Ammon's horn (tissue), 1 donor: ENCODE data around the gene DLGAP1.
A peak's percentile ranks its signal among the peaks of the same experiment; 100 is the strongest.
"Not testable (repeated sequence)": the region's sequence is repeated elsewhere in the genome, so short reads cannot be mapped to it uniquely, and the experiment has no call there.

Experiments
- DNase-seq: peaks from one replicate; pipeline ENCODE4 v3.0.0-alpha.2; 2016; ENCODE audit warnings: low spot score

The DLGAP1 gene

GRCh38 chr18:3619746-3620145 lies 835.4 kb downstream of the DLGAP1 start:
- DNase-seq = no peak

DNA sequence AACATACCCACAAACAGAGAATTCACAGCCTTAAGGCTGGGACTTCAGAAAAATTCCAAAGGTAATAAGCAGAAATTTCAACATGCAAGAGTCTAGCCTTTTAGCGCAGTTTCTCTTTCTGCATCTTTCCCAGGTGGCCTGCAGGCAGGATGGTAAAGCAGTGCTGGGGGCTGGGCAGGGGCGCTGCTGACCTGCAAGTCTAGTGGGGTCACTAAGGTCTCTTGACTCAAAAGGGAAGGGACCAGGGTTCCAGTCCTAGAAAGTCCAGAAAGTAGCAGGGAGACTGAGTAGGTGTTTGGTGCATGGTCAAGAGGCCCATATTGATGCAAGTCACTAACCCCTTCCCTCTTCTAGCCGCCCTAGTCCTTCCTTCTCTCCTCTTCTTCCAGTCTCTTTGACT lies 835.9 kb downstream of the DLGAP1 start:
- DNase-seq = no peak

- no peak for DNase-seq
Measured at GRCh38 chr18:3616744-3617143, 838.4 kb downstream of the DLGAP1 start.

DNA sequence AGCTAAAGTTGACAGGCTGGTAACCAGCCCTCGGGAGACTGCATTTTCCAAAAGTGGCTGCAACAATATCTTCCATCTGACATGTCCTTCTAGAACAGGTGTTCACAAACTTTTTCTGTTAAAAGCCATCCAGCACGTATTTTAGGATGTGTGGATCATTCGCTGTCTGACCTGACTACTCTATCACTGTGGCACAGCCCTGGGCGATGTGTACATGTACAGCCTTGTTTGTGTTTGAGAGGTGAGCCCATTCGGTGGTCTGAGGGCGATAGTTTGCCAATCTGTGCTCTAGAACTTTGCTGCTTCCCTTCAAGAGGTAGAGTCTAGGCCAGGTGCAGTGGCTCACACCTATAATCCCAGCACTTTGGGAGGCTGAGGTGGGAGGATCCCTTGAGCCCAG lies 839.0 kb downstream of the DLGAP1 start:
- DNase-seq = no peak

GRCh38 chr18:3615374-3615985 lies 839.6 kb downstream of the DLGAP1 start:
- no peak for DNase-seq

DNA sequence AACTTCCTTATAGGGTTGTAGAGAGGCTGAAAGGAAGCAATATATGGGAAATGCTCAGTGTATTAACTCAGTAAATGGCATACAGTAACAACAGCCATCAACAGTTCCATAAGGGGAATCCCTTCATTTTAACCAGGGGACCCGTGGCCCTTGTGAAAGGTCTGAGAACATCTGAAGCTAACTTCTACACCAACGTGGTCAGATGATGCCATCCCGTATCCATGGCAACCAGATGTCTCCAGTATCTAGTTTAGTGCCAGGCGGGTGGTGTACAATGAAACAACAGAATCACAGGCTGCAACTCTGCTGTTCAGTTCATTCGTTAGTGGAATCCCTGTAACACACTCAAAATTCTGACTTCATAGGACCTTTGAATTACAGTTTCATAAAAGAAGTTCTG lies 842.8 kb downstream of the DLGAP1 start:
- DNase-seq = peak; percentile 76

DNA sequence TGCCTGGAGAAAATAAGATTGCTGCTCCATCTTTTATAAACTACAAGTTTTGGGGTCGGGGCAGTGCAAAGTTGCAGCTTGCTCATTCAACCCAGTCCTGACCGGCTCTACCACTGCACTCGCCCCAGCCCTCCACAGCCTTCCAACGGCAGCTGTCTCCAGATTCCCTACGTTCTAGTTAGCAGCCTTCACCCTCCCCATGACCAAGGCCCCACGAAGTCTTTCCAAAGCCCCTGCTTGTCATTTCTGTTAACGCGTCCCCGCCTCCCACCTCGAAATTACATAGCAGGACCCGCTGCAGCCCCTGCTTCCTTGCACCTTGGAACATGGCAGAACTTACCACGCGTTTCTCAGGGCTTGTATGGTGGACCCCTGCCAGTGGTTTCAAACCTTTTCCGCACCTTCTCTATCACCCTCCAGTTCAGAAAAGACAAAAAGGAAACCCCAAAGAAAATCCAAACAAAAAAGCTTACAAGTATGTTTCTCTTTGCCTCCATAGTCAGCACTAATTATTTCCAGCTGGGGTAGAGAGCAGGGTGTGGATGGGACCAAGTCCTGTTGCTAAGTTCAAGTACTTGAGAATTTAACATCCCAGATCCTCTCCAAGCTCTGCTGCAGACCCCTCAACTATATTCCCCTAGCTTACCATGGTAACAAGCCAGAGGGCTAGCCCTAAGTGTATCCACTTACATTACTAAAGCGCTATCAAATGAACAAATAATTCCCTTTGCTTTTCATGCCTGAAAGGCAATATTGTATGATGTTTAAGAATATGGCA lies 843.6 kb downstream of the DLGAP1 start:
- no peak for DNase-seq

GRCh38 chr18:3610813-3611212 lies 844.3 kb downstream of the DLGAP1 start:
- no peak for DNase-seq

DNA sequence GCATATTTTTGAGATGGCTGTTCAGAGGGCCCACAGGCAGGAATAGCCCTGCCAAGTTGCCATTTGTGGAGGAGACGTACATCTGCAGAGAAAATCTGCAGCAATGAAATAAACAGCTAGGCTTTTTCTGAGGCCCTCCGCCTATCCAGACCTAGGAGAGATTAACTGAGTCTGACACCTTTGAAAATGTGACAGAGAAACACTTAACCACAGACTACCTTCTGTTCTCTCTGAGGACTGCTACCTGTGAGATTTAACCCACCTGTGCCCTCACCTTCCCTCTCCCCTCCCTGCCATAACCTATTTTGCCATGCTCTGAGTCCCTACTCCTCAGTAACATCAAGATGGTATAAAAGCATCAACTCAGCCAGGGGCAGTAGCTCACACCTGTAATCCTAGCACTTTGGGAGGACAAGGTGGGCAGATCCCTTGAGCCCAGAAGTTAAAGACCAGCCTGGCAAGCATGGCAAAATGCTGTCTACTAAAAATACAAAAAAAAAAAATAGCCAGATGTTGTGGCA lies 844.9 kb downstream of the DLGAP1 start:
- DNase-seq = no peak

DNA sequence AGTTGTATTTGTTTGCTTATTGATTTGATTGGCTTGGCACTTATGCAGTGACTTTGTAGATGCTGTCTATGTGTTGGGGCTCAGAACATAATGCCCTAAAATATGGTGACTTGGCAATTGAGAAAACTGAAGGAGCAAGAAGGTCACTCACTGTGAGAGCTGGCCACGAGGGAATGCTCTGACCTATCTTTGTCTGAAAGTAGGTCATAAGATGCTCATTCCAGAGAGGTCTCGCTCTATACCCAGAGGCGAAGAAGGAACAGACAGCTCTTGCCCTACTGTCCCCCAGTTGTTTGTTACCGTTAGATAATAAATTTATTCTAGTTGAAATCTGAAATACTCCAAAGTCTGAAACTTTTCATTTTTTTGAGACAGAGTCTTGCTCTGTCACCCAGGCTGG lies 846.6 kb downstream of the DLGAP1 start:
- no peak for DNase-seq

GRCh38 chr18:3608099-3608453 lies 847.0 kb downstream of the DLGAP1 start:
- not testable (repeated sequence) for DNase-seq

DNA sequence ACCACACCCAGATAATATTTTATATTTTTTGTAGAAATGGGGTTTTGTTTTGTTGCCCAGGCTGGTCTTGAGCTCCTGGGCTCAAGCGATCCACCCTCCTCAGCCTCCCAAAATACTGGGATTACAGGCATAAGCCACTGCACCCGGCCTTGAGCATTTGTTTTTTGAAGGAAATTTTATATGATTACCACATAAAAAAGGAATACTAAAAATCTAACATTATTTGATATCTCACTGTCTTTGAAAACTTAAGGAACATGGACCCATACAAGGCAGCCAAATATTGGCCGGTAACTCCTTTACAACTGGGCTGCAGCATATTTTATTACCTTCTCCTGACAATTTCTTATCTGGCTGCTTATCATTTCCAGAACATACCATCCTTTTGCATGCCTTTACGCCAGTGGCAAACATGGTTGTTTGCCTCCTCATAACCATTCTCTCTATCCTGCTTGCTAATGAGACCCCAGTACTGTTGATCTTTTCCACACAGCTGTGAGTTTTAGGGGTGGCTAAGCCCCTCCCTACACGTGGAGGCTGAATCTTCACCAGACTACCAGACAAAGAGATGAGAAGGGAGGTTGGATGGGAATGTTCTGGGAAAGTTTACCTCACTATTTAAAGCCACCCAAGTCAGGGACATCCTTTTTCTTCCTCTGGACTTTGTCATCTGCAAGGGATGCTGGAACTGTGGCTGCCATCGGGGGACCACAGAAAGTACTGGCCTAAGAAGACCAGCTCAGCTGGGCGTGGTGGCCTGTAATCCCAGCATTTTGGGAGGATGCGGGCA lies 847.6 kb downstream of the DLGAP1 start:
- DNase-seq = no peak

DNA sequence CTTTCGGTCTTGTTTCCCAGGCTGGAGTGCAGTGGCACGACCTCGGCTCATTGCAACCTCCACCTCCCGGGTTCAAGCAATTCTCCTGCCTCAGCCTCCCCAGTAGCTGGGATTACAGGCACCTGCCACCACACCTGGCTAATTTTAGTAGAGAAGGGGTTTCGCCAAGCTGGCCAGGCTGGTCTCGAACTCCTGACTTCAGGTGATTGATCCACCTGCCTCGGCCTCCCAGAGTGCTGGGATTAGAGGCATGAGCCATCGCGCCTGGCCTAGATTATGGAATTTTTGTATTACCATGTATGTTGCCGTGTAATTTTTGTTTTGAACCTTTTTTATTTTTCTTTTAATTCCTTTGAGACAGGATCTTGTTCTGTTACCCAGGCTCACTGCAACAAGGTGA lies 848.2 kb downstream of the DLGAP1 start:
- not testable (repeated sequence) for DNase-seq

- peak; percentile 35 for DNase-seq
Measured at GRCh38 chr18:3605954-3606443, 849.1 kb downstream of the DLGAP1 start.

GRCh38 chr18:3605486-3605952 lies 849.6 kb downstream of the DLGAP1 start:
- no peak for DNase-seq

- peak; percentile 44 for DNase-seq
Measured at GRCh38 chr18:3604498-3605408, 850.4 kb downstream of the DLGAP1 start.

- DNase-seq = no peak
Measured at GRCh38 chr18:3604235-3604497, 850.9 kb downstream of the DLGAP1 start.

DNA sequence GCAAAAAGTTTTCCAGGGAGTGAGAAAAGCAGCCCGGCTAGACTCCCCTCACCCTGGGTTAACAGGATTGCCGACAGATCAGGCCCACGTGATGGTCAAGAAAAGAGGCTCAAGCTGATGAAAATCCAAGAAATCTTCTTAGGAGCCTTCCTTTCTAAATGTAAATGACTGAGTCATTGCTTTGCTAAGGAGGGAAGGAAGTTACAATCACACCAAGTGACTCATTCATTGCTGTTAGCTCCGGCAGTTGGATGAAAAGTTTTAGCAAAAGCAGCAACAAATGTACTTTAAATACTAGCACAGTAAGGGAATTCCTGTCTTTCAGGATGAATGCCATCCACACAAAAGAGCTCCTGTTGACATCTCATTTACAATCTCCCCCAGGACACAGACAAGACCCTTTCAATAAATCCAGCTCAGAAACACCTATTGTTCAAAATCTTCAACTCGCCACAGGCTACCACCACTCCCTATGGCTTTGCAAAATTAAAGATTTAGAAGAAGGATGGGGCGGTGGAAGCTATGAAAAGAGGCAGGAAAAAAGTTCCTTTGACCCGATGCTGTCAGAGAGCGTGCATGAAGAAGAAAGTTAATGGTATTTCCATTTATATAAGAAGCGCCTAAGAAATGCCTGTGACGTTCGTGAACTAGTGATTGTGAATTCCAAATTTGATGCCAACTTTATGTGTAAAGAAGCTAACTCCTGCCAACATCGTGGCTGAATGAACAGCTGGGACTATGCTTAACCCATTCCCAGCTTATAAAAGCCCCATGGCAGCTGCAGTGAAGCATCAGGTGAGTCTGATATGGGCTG lies 851.5 kb downstream of the DLGAP1 start:
- DNase-seq = peak; percentile 67

DNA sequence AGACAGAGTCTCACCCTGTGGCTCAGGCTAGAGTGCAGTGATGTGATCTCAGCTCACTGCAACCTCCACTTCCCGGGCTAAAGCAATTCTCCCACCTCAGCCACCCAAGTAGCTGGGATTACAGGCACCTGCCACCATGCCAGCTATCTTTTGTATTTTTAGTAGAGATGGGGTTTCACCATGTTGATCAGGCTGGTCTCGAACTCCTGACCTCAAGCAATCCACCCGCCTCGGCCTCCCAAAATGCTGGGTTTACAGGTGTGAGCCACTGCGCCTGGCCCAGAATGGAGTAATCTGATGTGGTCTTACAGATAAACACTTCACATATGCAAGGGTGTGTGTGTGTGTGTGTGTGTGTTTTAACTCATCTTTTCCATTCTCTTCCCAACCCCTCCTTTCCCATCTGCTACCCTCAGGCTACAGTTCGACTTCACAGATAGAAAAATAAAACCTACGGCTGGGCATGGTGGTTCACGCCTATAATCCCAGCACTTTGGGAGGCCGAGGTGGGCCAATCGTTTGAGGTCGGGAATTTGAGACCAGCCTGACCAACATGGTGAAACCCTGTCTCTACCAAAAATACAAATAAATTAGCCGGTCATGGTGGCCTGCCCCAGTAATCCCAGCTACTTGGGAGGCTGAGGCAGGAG lies 853.9 kb downstream of the DLGAP1 start:
- not testable (repeated sequence) for DNase-seq

DNA sequence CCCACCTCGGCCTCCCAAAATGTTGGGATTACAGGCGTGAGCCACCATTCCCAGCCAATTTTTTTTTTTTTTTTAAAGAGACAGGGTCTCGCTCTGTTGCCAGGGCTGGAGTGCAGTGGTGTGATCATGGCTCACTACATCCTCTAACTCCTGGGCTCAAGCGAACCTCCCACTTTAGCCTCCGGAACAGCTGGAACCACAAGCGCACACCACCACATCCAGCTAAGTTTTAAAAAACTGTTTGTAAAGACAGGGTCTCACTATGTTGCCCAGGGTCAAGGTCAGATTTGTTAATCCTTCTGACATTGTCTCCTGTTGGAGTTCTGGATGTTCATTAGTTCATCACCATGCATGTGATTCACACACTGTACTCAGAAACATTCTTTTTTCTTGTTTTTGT lies 855.2 kb downstream of the DLGAP1 start:
- DNase-seq = no peak
